ENCODE measurements around the gene ANO5. TPM values are rescaled to one million over a fixed set of nuclear protein-coding genes. Genes with fewer than 3 reads are reported as not detected.

ANO5 gene
- total RNA-seq, 1 experiment from 2014 or later: 1.6 TPM

Other genes with a start within 250 kb of the ANO5 start
- gene SLC17A6, start 145.3 kb downstream of the ANO5 start, total RNA-seq (2014; rRNA removed; shearing (Covaris generic)): not detected in 2 replicates